Pancreas (tissue), 10 donors: Measurements from ENCODE around the gene CCDC181. TPM values are rescaled to one million over a fixed set of nuclear protein-coding genes. Genes with fewer than 3 reads are reported as not detected.
A peak's percentile ranks its signal among the peaks of the same experiment; 100 is the strongest.

Experiments
- ATAC-seq, 4 donors: fragments of 200-7000 bp; cut with Tn5 transposase; one replicate each; pipeline versions ENCODE4 v1.8.0 to v1.9.1; 2020; ENCODE audit warnings: mild to moderate bottlenecking in 4 of 4, moderate library complexity in 4 of 4
- DNase-seq, 6 donors: peaks; one replicate each; pipeline ENCODE4 v3.0.0-alpha.2; 2020
- FAIRE-seq: peaks from 2 replicates; lab custom pipeline; 2012; peaks lifted over from hg19 to GRCh38; lab: Jason Lieb, UNC
- H3K27ac ChIP-seq, 4 donors: fragments of 200-600 bp; sonication (generic); 1 replicate in 3 of 4; 2 replicates in 1 of 4; pipeline versions ENCODE4 v1.5.0 to v1.8.0; 2020
- H3K27me3 ChIP-seq, 4 donors: fragments of 200-600 bp; one replicate each; pipeline ENCODE4 v1.8.0; 2021
- H3K36me3 ChIP-seq, 3 donors: fragments of 200-600 bp; sonication (generic) in 1 of 3; one replicate each; pipeline versions ENCODE4 v1.5.0 to v1.8.0; 2020 to 2021
- H3K4me1 ChIP-seq, 3 donors: fragments of 200-600 bp; one replicate each; pipeline ENCODE4 v1.8.0; 2021
- H3K4me3 ChIP-seq, 4 donors: fragments of 200-600 bp; sonication (generic) in 2 of 4; one replicate each; pipeline versions ENCODE4 v1.5.0 to v1.8.0; 2020 to 2021
- H3K9me3 ChIP-seq, 4 donors: fragments of 200-600 bp; one replicate each; pipeline ENCODE4 v1.8.0; 2021
- CTCF ChIP-seq, 4 donors: fragments of 200-600 bp; sonication (generic) in 3 of 4; IDR thresholded peaks; one replicate each; pipeline versions ENCODE4 v1.5.0 to v1.8.0; 2021; ENCODE audit warnings: antibody characterized with exemption in 4 of 4
- WGBS, 2 donors: extraction: QIAGEN DNeasy Blood & Tissue Kit; methylation state at CpG; one replicate each; pipeline ENCODE4 v1.1.7; 2013; 5-methylcytosine and 5-hydroxymethylcytosine counted together
- intact Hi-C, 3 donors: fragments of 100-400 bp; cut with DNase I; formaldehyde crosslinking; loops; one replicate each; pipeline versions ENCODE4 v1.11.1 to v1.14.2; 2022
- polyA plus RNA-seq, 2 donors: library from polyadenylated mRNA; stranded (reverse); fragments of 200-250 nt; gene quantifications; one replicate each; pipeline ENCODE4 v1.2.3, GENCODE V29; 2013
- total RNA-seq, 6 donors: library from RNA; stranded (reverse); fragmentation: NEBNext Ultra II Directional in 4 of 6; extraction: Animal tissue kit (Norgen Biotek cat#: 25700) in 4 of 6; gene quantifications; one replicate each; pipeline versions ENCODE4 v1.2.1 to v1.2.4, GENCODE V29; 2021 to 2023
- donor health status: healthy with polysubstance abuse.
- donor health status: DM: no; HTN: no; CAD: no; lungs with moderate emphysema.
- donor health status: DM: no; HTN: no; CAD: no.
- donor health status: control.
- donor health status: control.
- donor health status: Bipolar disorder and iron deficiency.
- donor health status: DM: yes; HTN: yes; CAD: no.
- donor health status: DM: no; HTN: no; CAD: no.
- donor health status: DM: no; HTN: no; CAD: no.
- donor health status: DM: yes; HTN: yes; CAD: no.

The CCDC181 gene
- total RNA-seq = 1 to 10 TPM in 2 of 6 donors, under 1 TPM in 4; 0.65 to 2.6 (median 0.80) TPM
- polyA plus RNA-seq = 1 to 10 TPM; 1.9 to 4.3 TPM

GRCh38 chr1:169427081-169427641 lies at the start of gene CCDC181:
Gene CCDC181, minus strand, starts transcription at chr1:169427474. Its CDS starts 2,547 bp downstream, at chr1:169424927.
- no peaks in the 10 kb centered on the region for H3K27me3 ChIP-seq
- peak within 1 kb of the TSS; percentile 6 to 42 (median 22) for H3K4me3 ChIP-seq
- H3K9me3 ChIP-seq = no peaks in the 10 kb centered on the region
- intact Hi-C loops = no loop called here
- 2 to 3% methylated on average over 29 of the region's 29 CpGs for WGBS, 2 donors
- no peaks in the 10 kb centered on the region for H3K4me1 ChIP-seq
- ATAC-seq (peak; percentile 74 to 97 (median 87)), FAIRE-seq (no peak), DNase-seq (peak; percentile 27 to 69 (median 40))
- TF ChIP-seq CTCF (IDR thresholded peaks at IDR 0.05) = no peak
- no peaks in the 10 kb centered on the region for H3K36me3 ChIP-seq
- H3K27ac ChIP-seq = no peak within 1 kb of the TSS

GRCh38 chr1:169475806-169476387 lies 48.6 kb upstream of the CCDC181 start:
- TF ChIP-seq CTCF (IDR thresholded peaks at IDR 0.05) = no peak

GRCh38 chr1:169474302-169474995 lies 47.2 kb upstream of the CCDC181 start:
- WGBS, 2 donors = 93% methylated on average over 1 of the region's 1 CpG

More at GRCh38 chr1:169475806-169476387, 48.6 kb upstream of the CCDC181 start:
- peaks cover 0 to 15% (median 0%) of the 10 kb centered on the region in 3 donors for H3K36me3 ChIP-seq
- FAIRE-seq = no peak
- intact Hi-C loops = loop anchor here in 1 of 3 donors (10.0 kb wide), 1 partner anchor 329 kb away; no protein-coding TSS in a partner anchor
- H3K9me3 ChIP-seq = no peaks in the 10 kb centered on the region
- DNase-seq = no peak
- H3K4me3 ChIP-seq = no peak overlapping the region
- no peaks in the 10 kb centered on the region for H3K27me3 ChIP-seq
- ATAC-seq = peak in 1 of 4 donors; percentile 51
- WGBS, 2 donors = 68 to 70% methylated on average over 3 of the region's 3 CpGs
- H3K27ac ChIP-seq = no peak overlapping the region
- peaks cover 6 to 9% (median 8%) of the 10 kb centered on the region in 3 donors for H3K4me1 ChIP-seq

GRCh38 chr1:169473347-169473746 lies 46.1 kb upstream of the CCDC181 start:
- H3K36me3 ChIP-seq = peaks cover 0 to 15% (median 0%) of the 10 kb centered on the region in 3 donors
- FAIRE-seq (no peak), DNase-seq (no peak), ATAC-seq (no peak)
- WGBS, 2 donors = 87 to 95% methylated on average over 5 of the region's 5 CpGs
- no peak overlapping the region for H3K27ac ChIP-seq
- intact Hi-C loops = loop anchor here in 1 of 3 donors (10.0 kb wide), 1 partner anchor 331 kb away; no protein-coding TSS in a partner anchor
- no peak for TF ChIP-seq CTCF (IDR thresholded peaks at IDR 0.05)
- H3K4me3 ChIP-seq = no peak overlapping the region
- no peaks in the 10 kb centered on the region for H3K27me3 ChIP-seq
- H3K4me1 ChIP-seq = peaks cover 0 to 6% (median 0%) of the 10 kb centered on the region in 3 donors
- no peaks in the 10 kb centered on the region for H3K9me3 ChIP-seq

More at GRCh38 chr1:169474302-169474995, 47.2 kb upstream of the CCDC181 start:
- no peak overlapping the region for H3K4me3 ChIP-seq
- FAIRE-seq (no peak), DNase-seq (no peak), ATAC-seq (no peak)
- H3K27ac ChIP-seq = no peak overlapping the region
- intact Hi-C loops = loop anchor here in 1 of 3 donors (10.0 kb wide), 1 partner anchor 330 kb away; no protein-coding TSS in a partner anchor
- no peaks in the 10 kb centered on the region for H3K9me3 ChIP-seq
- TF ChIP-seq CTCF (IDR thresholded peaks at IDR 0.05) = no peak
- no peaks in the 10 kb centered on the region for H3K27me3 ChIP-seq
- H3K36me3 ChIP-seq = peaks cover 0 to 15% (median 0%) of the 10 kb centered on the region in 3 donors
- H3K4me1 ChIP-seq = peaks cover 3 to 6% (median 3%) of the 10 kb centered on the region in 3 donors
